H1 (cell line): ENCODE data around the gene HIP1. TPM values are rescaled to one million over a fixed set of nuclear protein-coding genes. Genes with fewer than 3 reads are reported as not detected.
"Not testable (repeated sequence)": the region's sequence is repeated elsewhere in the genome, so short reads cannot be mapped to it uniquely, and the experiment has no call there.

ENCODE experiments used
- CTCF ChIA-PET: fragments of 300-600 bp; sonication (Branson Sonifier 250); formaldehyde crosslinking; loops from one replicate; lab custom pipeline; 2021; ENCODE audit not compliant: partially characterized antibody; lab: Charles Lee
- POLR2A ChIA-PET: fragments of 300-600 bp; sonication (Branson Sonifier 250); formaldehyde crosslinking; loops from one replicate; lab custom pipeline; 2021; ENCODE audit warnings: inconsistent platforms; ENCODE audit not compliant: partially characterized antibody; lab: Charles Lee
- DNase-seq, 2 experiments: peaks; one replicate each; pipeline versions ENCODE4 v3.0.0 to v3.0.0-alpha.2; 2010 to 2022; ENCODE audit warnings: low spot score in 2 of 2, low read depth in 1 of 2, mixed read lengths in 1 of 2
- FAIRE-seq: peaks from 2 replicates; lab custom pipeline; 2011; peaks lifted over from hg19 to GRCh38; lab: Jason Lieb, UNC
- H2AFZ ChIP-seq: 2 replicates; pipeline ENCODE4 v1.8.1; 2012; ENCODE audit warnings: low read length, inconsistent platforms
- H2AK5ac ChIP-seq: 2 replicates; pipeline ENCODE4 v1.6.1; 2013; ENCODE audit warnings: low read depth, low read length
- H2BK120ac ChIP-seq: replicated peaks from 2 replicates; pipeline ENCODE3; 2013; ENCODE audit warnings: low read depth, low read length, inconsistent platforms
- H2BK12ac ChIP-seq: 2 replicates; pipeline ENCODE4 v1.6.1; 2013; ENCODE audit warnings: low read depth, low read length
- H2BK15ac ChIP-seq: 2 replicates; pipeline ENCODE4 v1.6.1; 2013; ENCODE audit warnings: low read length
- H2BK20ac ChIP-seq: 2 replicates; pipeline ENCODE4 v1.6.1; 2013; ENCODE audit warnings: low read length
- H2BK5ac ChIP-seq: 2 replicates; pipeline ENCODE4 v1.6.1; 2013; ENCODE audit warnings: low read depth, low read length
- H3K14ac ChIP-seq: 2 replicates; pipeline ENCODE4 v1.6.1; 2013; ENCODE audit warnings: inconsistent platforms; ENCODE audit not compliant: insufficient read length
- H3K18ac ChIP-seq: 2 replicates; pipeline ENCODE4 v1.6.1; 2013; ENCODE audit warnings: low read length; ENCODE audit errors: extremely low read depth
- H3K23ac ChIP-seq: 2 replicates; pipeline ENCODE4 v1.6.1; 2013; ENCODE audit warnings: inconsistent platforms; ENCODE audit not compliant: insufficient read length
- H3K23me2 ChIP-seq: 2 replicates; pipeline ENCODE4 v1.6.1; 2013; ENCODE audit warnings: low read depth, low read length
- H3K27ac ChIP-seq: 2 replicates; pipeline ENCODE4 v1.6.1; 2011; ENCODE audit warnings: low read depth, low read length, inconsistent platforms
- H3K27me3 ChIP-seq, 4 experiments: replicated peaks in 1 of 4; 1 replicate in 1 of 4; 2 replicates in 3 of 4; pipeline versions ENCODE4 v1.6.1 to v1.8.1; 2011 to 2013; ENCODE audit warnings: low read length in 3 of 4, mild to moderate bottlenecking in 3 of 4, inconsistent platforms in 2 of 4, mixed read lengths in 2 of 4, moderate library complexity in 1 of 4; ENCODE audit not compliant: control insufficient read depth in 3 of 4, insufficient read depth in 3 of 4; ENCODE audit errors: extremely low read depth in 1 of 4
- H3K36me3 ChIP-seq, 4 experiments: 2 replicates each; pipeline versions ENCODE4 v1.6.1 to v1.8.1; 2011 to 2013; ENCODE audit warnings: mild to moderate bottlenecking in 4 of 4, low read length in 3 of 4, moderate library complexity in 2 of 4, control low read depth in 1 of 4, inconsistent platforms in 1 of 4; ENCODE audit not compliant: insufficient read depth in 4 of 4, control insufficient read depth in 2 of 4
- H3K4ac ChIP-seq: replicated peaks from 2 replicates; pipeline ENCODE3; 2013; ENCODE audit warnings: low read length, low read depth, mixed read lengths, inconsistent platforms; ENCODE audit not compliant: insufficient read length
- H3K4me1 ChIP-seq, 4 experiments: replicated peaks in 1 of 4; 1 replicate in 1 of 4; 2 replicates in 3 of 4; pipeline versions ENCODE4 v1.6.1 to v1.8.1; 2011 to 2013; ENCODE audit warnings: low read length in 3 of 4, inconsistent platforms in 2 of 4, mixed read lengths in 1 of 4; ENCODE audit not compliant: insufficient read depth in 4 of 4, control insufficient read depth in 3 of 4
- H3K4me2 ChIP-seq, 2 experiments: 2 replicates each; pipeline versions ENCODE4 v1.6.1 to v1.8.1; 2011 to 2013; ENCODE audit warnings: low read depth in 2 of 2, low read length in 2 of 2, control low read depth in 1 of 2, inconsistent platforms in 1 of 2, mild to moderate bottlenecking in 1 of 2; ENCODE audit not compliant: insufficient read depth in 1 of 2
- H3K4me3 ChIP-seq, 4 experiments: fragments of 200-600, 300-600 bp in 1 of 4; sonication (generic), shearing (Covaris generic), sonication (Bioruptor Twin) in 1 of 4; 2 replicates each; pipeline versions ENCODE4 v1.5.1 to v1.8.1; 2011 to 2016; ENCODE audit warnings: low read length in 4 of 4, low read depth in 3 of 4, control low read depth in 2 of 4, inconsistent platforms in 2 of 4, mild to moderate bottlenecking in 2 of 4, mixed read lengths in 1 of 4, moderate library complexity in 1 of 4; ENCODE audit not compliant: insufficient read depth in 2 of 4; ENCODE audit errors: extremely low read depth in 1 of 4
- H3K56ac ChIP-seq: replicated peaks from 2 replicates; pipeline ENCODE3; 2013; ENCODE audit warnings: low read depth, mild to moderate bottlenecking, mixed read lengths, low read length, inconsistent platforms; ENCODE audit not compliant: insufficient read length
- H3K79me1 ChIP-seq: 2 replicates; pipeline ENCODE4 v1.6.1; 2013; ENCODE audit warnings: low read depth, low read length, control low read depth
- H3K79me2 ChIP-seq, 2 experiments: 2 replicates each; pipeline versions ENCODE4 v1.6.1 to v1.8.1; 2012 to 2013; ENCODE audit warnings: low read length in 2 of 2, mild to moderate bottlenecking in 2 of 2, inconsistent platforms in 1 of 2; ENCODE audit not compliant: insufficient read depth in 2 of 2, control insufficient read depth in 1 of 2
- H3K9ac ChIP-seq, 4 experiments: replicated peaks in 1 of 4; 1 replicate in 1 of 4; 2 replicates in 3 of 4; pipeline versions ENCODE4 v1.6.1 to v1.8.1; 2011 to 2013; ENCODE audit warnings: low read depth in 3 of 4, low read length in 3 of 4, control low read depth in 2 of 4, mild to moderate bottlenecking in 2 of 4, moderate library complexity in 2 of 4, inconsistent platforms in 1 of 4; ENCODE audit errors: extremely low read depth in 1 of 4
- H3K9me3 ChIP-seq, 2 experiments: 2 replicates each; pipeline versions ENCODE4 v1.6.1 to v1.8.1; 2012 to 2013; ENCODE audit warnings: mild to moderate bottlenecking in 2 of 2, moderate library complexity in 2 of 2, control low read depth in 1 of 2, inconsistent platforms in 1 of 2, low read depth in 1 of 2, low read length in 1 of 2, mixed read lengths in 1 of 2; ENCODE audit not compliant: insufficient read depth in 2 of 2
- H4K20me1 ChIP-seq, 2 experiments: replicated peaks in 1 of 2; 2 replicates each; pipeline versions ENCODE3 to v1.8.1; 2011 to 2013; ENCODE audit warnings: inconsistent platforms in 2 of 2, low read length in 2 of 2, mild to moderate bottlenecking in 1 of 2; ENCODE audit not compliant: insufficient read depth in 2 of 2, control insufficient read depth in 1 of 2
- H4K5ac ChIP-seq: 2 replicates; pipeline ENCODE4 v1.6.1; 2013; ENCODE audit warnings: low read length, low read depth, mixed read lengths, inconsistent platforms; ENCODE audit not compliant: insufficient read length
- H4K8ac ChIP-seq: 2 replicates; pipeline ENCODE4 v1.8.0; 2013; ENCODE audit warnings: mild to moderate bottlenecking, moderate library complexity, low read length, inconsistent platforms; ENCODE audit not compliant: insufficient read depth; ENCODE audit errors: extremely low read depth
- H4K91ac ChIP-seq: replicated peaks from 2 replicates; pipeline ENCODE3; 2013; ENCODE audit warnings: low read length, mixed read lengths, inconsistent platforms; ENCODE audit not compliant: insufficient read length
- WGBS, 2 experiments: shearing (Covaris generic) in 1 of 2; methylation state at CpG; one replicate each; pipeline versions ENCODE4 v1.1.6 to v1.1.7; 2013 to 2015; ENCODE audit warnings: low lambda C conversion rate in 2 of 2, mixed read lengths in 2 of 2, inconsistent platforms in 1 of 2, low coverage in 1 of 2, missing lambda C conversion rate in 1 of 2; ENCODE audit not compliant: insufficient replicate concordance in 2 of 2, insufficient coverage in 1 of 2, insufficient read length in 1 of 2; ENCODE audit errors: extremely low coverage in 1 of 2, missing lambda C conversion rate in 1 of 2; 5-methylcytosine and 5-hydroxymethylcytosine counted together
- polyA plus RNA-seq, 7 experiments: library from polyadenylated mRNA; depleted of rRNA in 3 of 7; stranded (reverse) in 5 of 7; unstranded in 2 of 7; fragments of >200 nt in 5 of 7; fragments of 200-250 nt in 2 of 7; gene quantifications; 1 replicate in 5 of 7; 2 replicates in 1 of 7; 4 replicates in 1 of 7; pipeline versions ENCODE4 v1.2.1 to v1.2.3, GENCODE V29; 2011 to 2013; ENCODE audit warnings: missing spikeins in 2 of 7, mixed read lengths in 2 of 7
- total RNA-seq: library from RNA; stranded (reverse); fragmentation: NEBNext Ultra II Directional; extraction: Animal tissue kit (Norgen Biotek cat#: 25700); gene quantifications from 2 replicates; pipeline ENCODE4 v1.2.1, GENCODE V29; 2021

The HIP1 gene
- total and polyA plus RNA-seq, 2 of the 8 experiments (the other 6 are each of a cell fraction or from before 2014, with no cell fraction given): 51.8 to 108 TPM

DNA sequence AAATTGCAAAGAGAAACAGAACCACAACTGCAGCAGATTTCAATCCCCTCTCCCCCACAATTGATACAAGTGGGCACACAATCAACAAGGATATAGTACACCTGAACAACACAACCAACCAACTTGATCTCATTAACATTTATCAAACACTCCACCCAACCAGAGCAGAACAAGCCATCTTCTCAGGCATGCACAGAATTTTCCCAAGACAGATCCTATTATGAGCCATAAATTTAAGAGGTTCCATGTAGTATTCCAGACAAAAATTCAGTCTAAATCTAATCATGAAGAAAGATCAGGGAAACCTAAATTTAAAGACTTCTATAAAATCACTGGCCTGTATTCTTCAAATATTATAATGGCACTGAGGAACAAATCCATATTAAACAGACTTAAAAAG is 217.0 kb downstream of the HIP1 start:
- POLR2A ChIA-PET, H3K4me2 ChIP-seq, H3K18ac ChIP-seq, FAIRE-seq, H2BK12ac ChIP-seq, H2BK15ac ChIP-seq, H3K23me2 ChIP-seq, H4K5ac ChIP-seq, H3K9ac ChIP-seq, CTCF ChIA-PET, H3K4me3 ChIP-seq, H3K9me3 ChIP-seq, H3K4me1 ChIP-seq, H3K23ac ChIP-seq, H3K79me1 ChIP-seq, H4K20me1 ChIP-seq, H3K27ac ChIP-seq, H2AFZ ChIP-seq, H4K91ac ChIP-seq, H4K8ac ChIP-seq, H2AK5ac ChIP-seq, H3K56ac ChIP-seq, H2BK5ac ChIP-seq, H3K27me3 ChIP-seq, H3K14ac ChIP-seq, DNase-seq, H2BK120ac ChIP-seq, H3K4ac ChIP-seq, H2BK20ac ChIP-seq: not testable (repeated sequence)
- peaks cover 0 to 38% (median 16%) of the 10 kb centered on the region in 4 experiments; a peak in 7 of 8 replicates for H3K36me3 ChIP-seq
- H3K79me2 ChIP-seq: peaks cover 0 to 14% of the 10 kb centered on the region in 2 experiments; a peak in 2 of 4 replicates

- H4K20me1 ChIP-seq, FAIRE-seq, H2BK20ac ChIP-seq, H3K9ac ChIP-seq, H3K9me3 ChIP-seq, H4K8ac ChIP-seq, H3K4me3 ChIP-seq, H4K5ac ChIP-seq, H3K23ac ChIP-seq, CTCF ChIA-PET, H2AFZ ChIP-seq, H3K79me2 ChIP-seq, H2BK15ac ChIP-seq, H4K91ac ChIP-seq, H3K18ac ChIP-seq, H3K14ac ChIP-seq, DNase-seq, H3K4ac ChIP-seq, H3K56ac ChIP-seq, H3K27me3 ChIP-seq, H2BK12ac ChIP-seq, H2BK120ac ChIP-seq, H3K27ac ChIP-seq, H2BK5ac ChIP-seq, H2AK5ac ChIP-seq, H3K4me2 ChIP-seq, H3K4me1 ChIP-seq, H3K23me2 ChIP-seq, H3K79me1 ChIP-seq: not testable (repeated sequence)
- POLR2A ChIA-PET: interaction anchor here (0.7 to 1.7 kb wide), 2 partner anchors 10 to 106 kb away, joined by 3 read pairs; no protein-coding TSS in a partner anchor
- WGBS, 2 experiments: 89% methylated on average over 2 of the region's 2 CpGs; no CpG with 5 or more reads in 1 of the 2 experiments
- H3K36me3 ChIP-seq: peaks cover 0 to 30% (median 8%) of the 10 kb centered on the region in 4 experiments; a peak in 7 of 8 replicates
Observed at GRCh38 chr7:75518842-75519241, 219.9 kb downstream of the HIP1 start.
